ENCODE data around the gene CLDN11. TPM values are rescaled to one million over a fixed set of nuclear protein-coding genes. Genes with fewer than 3 reads are reported as not detected.

The CLDN11 gene
- total RNA-seq, 1 experiment from 2014 or later: 8.7 TPM

DNA sequence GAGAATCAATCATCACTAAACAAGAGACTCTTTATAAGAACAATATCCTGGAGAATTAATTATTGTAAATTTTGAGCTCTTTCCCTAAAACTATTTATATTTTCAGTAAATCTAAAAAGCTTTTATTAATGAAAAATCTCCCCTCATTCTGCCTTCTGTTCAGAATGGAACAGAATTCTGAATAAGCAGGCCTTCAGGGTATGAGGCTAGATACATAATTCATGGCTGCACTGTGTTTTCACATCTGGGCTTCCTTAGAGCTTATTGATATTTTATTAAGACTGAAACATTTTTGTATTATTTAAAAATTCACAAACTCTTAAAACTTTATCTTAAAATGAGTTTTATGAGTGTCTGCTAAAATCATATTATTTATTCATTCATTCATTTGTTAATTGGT, 24.8 kb downstream of the CLDN11 start:
- Mint-ChIP-seq H3K27me3 (ENCODE audit: unreplicated experiment) (no peaks in the 10 kb centered on the region), H3K9me3 (ENCODE audit: low read depth, unreplicated experiment) (no peaks in the 10 kb centered on the region), H3K27ac (ENCODE audit: unreplicated experiment) (no peak overlapping the region), H3K36me3 (ENCODE audit: insufficient read depth, unreplicated experiment) (no peaks in the 10 kb centered on the region), H3K4me1 (ENCODE audit: low read depth, unreplicated experiment) (peaks cover 30% of the 10 kb centered on the region), H3K4me3 (ENCODE audit: low read depth, unreplicated experiment) (no peak overlapping the region)
- no TSS peak for BruUV-seq (replicated peaks)
- DNase-seq: no peak
- TF ChIP-seq, protein P1, sequence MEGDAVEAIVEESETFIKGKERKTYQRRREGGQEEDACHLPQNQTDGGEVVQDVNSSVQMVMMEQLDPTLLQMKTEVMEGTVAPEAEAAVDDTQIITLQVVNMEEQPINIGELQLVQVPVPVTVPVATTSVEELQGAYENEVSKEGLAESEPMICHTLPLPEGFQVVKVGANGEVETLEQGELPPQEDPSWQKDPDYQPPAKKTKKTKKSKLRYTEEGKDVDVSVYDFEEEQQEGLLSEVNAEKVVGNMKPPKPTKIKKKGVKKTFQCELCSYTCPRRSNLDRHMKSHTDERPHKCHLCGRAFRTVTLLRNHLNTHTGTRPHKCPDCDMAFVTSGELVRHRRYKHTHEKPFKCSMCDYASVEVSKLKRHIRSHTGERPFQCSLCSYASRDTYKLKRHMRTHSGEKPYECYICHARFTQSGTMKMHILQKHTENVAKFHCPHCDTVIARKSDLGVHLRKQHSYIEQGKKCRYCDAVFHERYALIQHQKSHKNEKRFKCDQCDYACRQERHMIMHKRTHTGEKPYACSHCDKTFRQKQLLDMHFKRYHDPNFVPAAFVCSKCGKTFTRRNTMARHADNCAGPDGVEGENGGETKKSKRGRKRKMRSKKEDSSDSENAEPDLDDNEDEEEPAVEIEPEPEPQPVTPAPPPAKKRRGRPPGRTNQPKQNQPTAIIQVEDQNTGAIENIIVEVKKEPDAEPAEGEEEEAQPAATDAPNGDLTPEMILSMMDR (IDR thresholded peaks at IDR 0.05; ENCODE audit: unreplicated experiment): no peak
- CTCF ChIA-PET: no interaction called here
- intact Hi-C loops (cut with micrococcal nuclease; ENCODE audit: unreplicated experiment): no loop called here

DNA sequence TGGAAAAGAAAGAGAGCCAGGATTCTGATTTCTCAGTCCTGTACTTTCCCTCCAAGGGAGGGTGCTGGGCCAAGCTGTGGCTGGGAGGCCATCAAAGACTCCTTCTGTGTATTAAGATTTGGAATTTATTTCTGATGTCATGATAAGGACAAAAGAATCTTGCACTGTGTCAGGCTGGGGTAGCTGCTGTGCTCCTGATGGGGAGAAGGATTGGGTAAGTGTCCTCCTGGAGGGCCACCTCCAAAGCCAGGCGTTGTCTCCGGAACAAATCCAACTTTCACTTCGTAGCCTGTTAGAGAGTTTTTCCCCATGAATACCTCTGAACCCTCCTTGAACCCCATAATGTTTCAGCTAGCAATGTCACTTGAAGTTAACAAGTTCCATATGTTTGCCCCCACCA, 29.9 kb downstream of the CLDN11 start:
- intact Hi-C loops (cut with micrococcal nuclease; ENCODE audit: unreplicated experiment): no loop called here
- TF ChIP-seq, protein P1 (IDR thresholded peaks at IDR 0.05; ENCODE audit: unreplicated experiment): no peak
- peaks cover 6% of the 10 kb centered on the region for H3K4me1 Mint-ChIP-seq (ENCODE audit: low read depth, unreplicated experiment)
- BruUV-seq (replicated peaks): no TSS peak
- H3K36me3 Mint-ChIP-seq (ENCODE audit: insufficient read depth, unreplicated experiment): no peaks in the 10 kb centered on the region
- CTCF ChIA-PET: no interaction called here
- no peaks in the 10 kb centered on the region for H3K9me3 Mint-ChIP-seq (ENCODE audit: low read depth, unreplicated experiment)
- H3K4me3 Mint-ChIP-seq (ENCODE audit: low read depth, unreplicated experiment): no peak overlapping the region
- H3K27me3 Mint-ChIP-seq (ENCODE audit: unreplicated experiment): no peaks in the 10 kb centered on the region
- DNase-seq: no peak
- H3K27ac Mint-ChIP-seq (ENCODE audit: unreplicated experiment): no peak overlapping the region

DNA sequence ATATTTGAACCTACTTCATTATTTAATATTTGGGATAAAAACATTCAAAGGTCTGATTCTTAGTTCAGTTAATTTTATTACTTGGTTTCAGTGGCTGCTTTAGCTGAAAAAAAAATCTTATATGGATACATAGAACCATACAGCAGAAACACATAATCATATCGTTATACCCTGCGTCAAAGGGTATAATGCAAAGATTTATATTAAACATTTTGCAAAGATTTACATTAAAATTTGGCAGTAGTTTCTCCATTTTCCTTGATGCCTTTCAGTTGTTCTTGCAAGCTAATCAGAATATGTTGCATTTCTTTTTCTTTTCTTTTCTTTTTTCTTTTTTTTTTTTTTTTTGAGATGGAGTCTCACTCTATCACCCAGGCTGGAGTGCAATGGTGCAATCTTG, 31.4 kb downstream of the CLDN11 start:
- DNase-seq: no peak
- H3K4me1 Mint-ChIP-seq (ENCODE audit: low read depth, unreplicated experiment): peaks cover 6% of the 10 kb centered on the region
- no peak overlapping the region for H3K27ac Mint-ChIP-seq (ENCODE audit: unreplicated experiment)
- H3K4me3 Mint-ChIP-seq (ENCODE audit: low read depth, unreplicated experiment): no peak overlapping the region
- no peaks in the 10 kb centered on the region for H3K9me3 Mint-ChIP-seq (ENCODE audit: low read depth, unreplicated experiment)
- CTCF ChIA-PET: no interaction called here
- TF ChIP-seq, protein P1 (IDR thresholded peaks at IDR 0.05; ENCODE audit: unreplicated experiment): no peak
- intact Hi-C loops (cut with micrococcal nuclease; ENCODE audit: unreplicated experiment): no loop called here
- no peaks in the 10 kb centered on the region for H3K36me3 Mint-ChIP-seq (ENCODE audit: insufficient read depth, unreplicated experiment)
- no peaks in the 10 kb centered on the region for H3K27me3 Mint-ChIP-seq (ENCODE audit: unreplicated experiment)
- BruUV-seq (replicated peaks): no TSS peak

DNA sequence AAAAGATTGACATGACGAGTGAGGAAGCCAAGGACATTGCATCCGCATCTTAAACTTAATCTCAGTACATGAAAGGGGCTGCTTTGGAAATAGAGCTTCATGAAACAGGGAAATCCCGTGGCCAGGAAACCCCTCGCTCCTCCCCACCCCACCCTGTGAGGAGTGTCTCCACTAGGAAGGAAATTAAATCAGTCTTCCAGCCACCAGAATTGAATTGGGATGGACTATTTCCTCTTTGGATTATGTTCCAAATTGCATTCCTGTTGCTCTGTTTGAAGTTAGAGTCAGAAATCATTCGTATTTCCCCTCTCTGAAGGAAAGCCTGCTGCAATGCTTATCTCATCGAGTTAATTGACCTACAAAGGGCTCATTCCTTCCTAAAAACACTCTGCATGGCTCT, 35.8 kb downstream of the CLDN11 start:
- no peak for DNase-seq
- peaks cover 16% of the 10 kb centered on the region for H3K27me3 Mint-ChIP-seq (ENCODE audit: unreplicated experiment)
- no peak overlapping the region for H3K27ac Mint-ChIP-seq (ENCODE audit: unreplicated experiment)
- TF ChIP-seq, protein P1 (IDR thresholded peaks at IDR 0.05; ENCODE audit: unreplicated experiment): no peak
- H3K9me3 Mint-ChIP-seq (ENCODE audit: low read depth, unreplicated experiment): no peaks in the 10 kb centered on the region
- no peaks in the 10 kb centered on the region for H3K36me3 Mint-ChIP-seq (ENCODE audit: insufficient read depth, unreplicated experiment)
- BruUV-seq (replicated peaks): no TSS peak
- CTCF ChIA-PET: no interaction called here
- no peaks in the 10 kb centered on the region for H3K4me1 Mint-ChIP-seq (ENCODE audit: low read depth, unreplicated experiment)
- intact Hi-C loops (cut with micrococcal nuclease; ENCODE audit: unreplicated experiment): no loop called here
- H3K4me3 Mint-ChIP-seq (ENCODE audit: low read depth, unreplicated experiment): no peak overlapping the region

Measured in Calu3 (cell line).